ENCODE data around the gene SF3B3.

DNA sequence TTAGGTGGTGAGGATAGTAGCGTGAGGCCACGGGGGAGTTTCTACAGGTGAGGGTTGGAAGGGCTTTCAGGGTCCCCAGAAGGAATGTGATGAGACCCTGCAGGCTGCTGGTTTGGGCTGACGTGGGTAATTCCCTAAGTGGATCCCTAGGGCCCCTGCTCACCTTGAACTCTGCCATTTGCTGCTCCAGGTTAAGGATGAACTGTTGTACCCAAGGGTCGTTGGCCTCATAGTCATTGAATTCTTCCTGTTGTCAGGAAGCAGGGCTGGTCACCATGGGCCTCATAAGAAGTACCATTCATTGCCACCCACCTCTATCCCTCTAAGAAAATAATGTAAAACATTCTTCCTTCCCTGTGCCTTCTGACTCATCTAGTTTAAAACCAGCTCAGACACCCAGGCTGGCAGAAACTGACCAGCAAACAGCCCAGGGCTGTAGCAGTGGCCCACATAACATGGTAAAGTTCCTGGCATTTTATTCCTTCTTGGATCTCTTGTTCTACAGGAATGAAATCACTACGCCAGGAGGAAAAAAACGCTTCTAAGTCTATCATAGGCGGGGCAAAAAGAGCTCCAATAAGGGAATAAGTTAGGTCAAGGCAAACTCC lies 41.6 kb upstream of the SF3B3 start:
- TF ChIP-seq, protein P1, sequence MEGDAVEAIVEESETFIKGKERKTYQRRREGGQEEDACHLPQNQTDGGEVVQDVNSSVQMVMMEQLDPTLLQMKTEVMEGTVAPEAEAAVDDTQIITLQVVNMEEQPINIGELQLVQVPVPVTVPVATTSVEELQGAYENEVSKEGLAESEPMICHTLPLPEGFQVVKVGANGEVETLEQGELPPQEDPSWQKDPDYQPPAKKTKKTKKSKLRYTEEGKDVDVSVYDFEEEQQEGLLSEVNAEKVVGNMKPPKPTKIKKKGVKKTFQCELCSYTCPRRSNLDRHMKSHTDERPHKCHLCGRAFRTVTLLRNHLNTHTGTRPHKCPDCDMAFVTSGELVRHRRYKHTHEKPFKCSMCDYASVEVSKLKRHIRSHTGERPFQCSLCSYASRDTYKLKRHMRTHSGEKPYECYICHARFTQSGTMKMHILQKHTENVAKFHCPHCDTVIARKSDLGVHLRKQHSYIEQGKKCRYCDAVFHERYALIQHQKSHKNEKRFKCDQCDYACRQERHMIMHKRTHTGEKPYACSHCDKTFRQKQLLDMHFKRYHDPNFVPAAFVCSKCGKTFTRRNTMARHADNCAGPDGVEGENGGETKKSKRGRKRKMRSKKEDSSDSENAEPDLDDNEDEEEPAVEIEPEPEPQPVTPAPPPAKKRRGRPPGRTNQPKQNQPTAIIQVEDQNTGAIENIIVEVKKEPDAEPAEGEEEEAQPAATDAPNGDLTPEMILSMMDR (conservative IDR thresholded peaks at IDR 0.05) = no peak
- no peak for TF ChIP-seq EZH2 (IDR thresholded peaks at IDR 0.05; ENCODE audit: low read depth)

Measured in PC-9 (cell line).